GM23338 (cell line): ENCODE data around the gene AK2. TPM values are rescaled to one million over a fixed set of nuclear protein-coding genes. Genes with fewer than 3 reads are reported as not detected.

Source experiments
- ATAC-seq: fragments of 200-7000 bp; cut with Tn5 transposase; 3 replicates; pipeline ENCODE4 v1.9.1; 2020
- DNase-seq: peaks from one replicate; pipeline ENCODE4 v3.0.0-alpha.2; 2015; ENCODE audit warnings: low spot score
- H2AFZ ChIP-seq: fragments of 200-600 bp; sonication (generic); 2 replicates; pipeline ENCODE4 v1.8.0; 2016; ENCODE audit warnings: antibody characterized with exemption, mild to moderate bottlenecking, moderate library complexity
- H3F3A ChIP-seq: fragments of 200-600 bp; sonication (generic); replicated peaks from 2 replicates; pipeline ENCODE4 v1.8.0; 2017; ENCODE audit warnings: antibody characterized with exemption, mixed run types, low read depth
- H3K27ac ChIP-seq: fragments of 200-600 bp; sonication (generic); 2 replicates; pipeline ENCODE4 v1.6.1; 2016; ENCODE audit warnings: low read depth
- H3K27me3 ChIP-seq: fragments of 200-600 bp; sonication (generic); 2 replicates; pipeline ENCODE4 v1.8.0; 2016; ENCODE audit warnings: mild to moderate bottlenecking, mixed run types, moderate library complexity; ENCODE audit not compliant: insufficient read depth
- H3K36me3 ChIP-seq: fragments of 200-600 bp; sonication (generic); 2 replicates; pipeline ENCODE4 v1.8.0; 2016; ENCODE audit warnings: mild to moderate bottlenecking; ENCODE audit not compliant: insufficient read depth
- H3K4me1 ChIP-seq: fragments of 200-600 bp; sonication (generic); 2 replicates; pipeline ENCODE4 v1.8.0; 2016; ENCODE audit warnings: mild to moderate bottlenecking, moderate library complexity; ENCODE audit not compliant: insufficient read depth
- H3K4me2 ChIP-seq: fragments of 200-600 bp; sonication (generic); 2 replicates; pipeline ENCODE4 v1.7.1; 2017; ENCODE audit warnings: mixed run types
- H3K4me3 ChIP-seq: fragments of 200-600 bp; sonication (generic); 2 replicates; pipeline ENCODE4 v1.6.1; 2016; ENCODE audit warnings: mixed run types
- H3K79me2 ChIP-seq: fragments of 200-600 bp; sonication (generic); replicated peaks from 2 replicates; pipeline ENCODE4 v1.8.0; 2017; ENCODE audit warnings: mild to moderate bottlenecking; ENCODE audit not compliant: insufficient read depth
- H3K9me2 ChIP-seq: fragments of 200-600 bp; sonication (generic); 2 replicates; pipeline ENCODE4 v1.8.0; 2017; ENCODE audit not compliant: insufficient read depth
- H4K20me1 ChIP-seq: fragments of 200-600 bp; sonication (generic); replicated peaks from 2 replicates; pipeline ENCODE4 v1.8.0; 2017; ENCODE audit warnings: mild to moderate bottlenecking; ENCODE audit not compliant: insufficient read depth
- H3K27ac Mint-ChIP-seq: 2 replicates; pipeline ENCODE4 v1.8.0; 2020; ENCODE audit warnings: inconsistent platforms, mild to moderate bottlenecking, moderate library complexity, mixed read lengths
- H3K27me3 Mint-ChIP-seq: 3 replicates; pipeline ENCODE4 v1.8.0; 2022; ENCODE audit warnings: low read depth, mild to moderate bottlenecking, moderate library complexity, mixed read lengths, inconsistent platforms; ENCODE audit not compliant: insufficient read depth, poor library complexity
- H3K36me3 Mint-ChIP-seq: 3 replicates; pipeline ENCODE4 v1.8.0; 2021; ENCODE audit warnings: low read depth, mild to moderate bottlenecking, inconsistent platforms, moderate library complexity, mixed read lengths
- H3K4me1 Mint-ChIP-seq: 3 replicates; pipeline ENCODE4 v1.8.0; 2020; ENCODE audit warnings: mild to moderate bottlenecking, inconsistent platforms, mixed read lengths
- H3K4me3 Mint-ChIP-seq: 3 replicates; pipeline ENCODE4 v1.8.0; 2021; ENCODE audit warnings: moderate library complexity, mild to moderate bottlenecking, inconsistent platforms, mixed read lengths
- H3K9me3 Mint-ChIP-seq: 3 replicates; pipeline ENCODE4 v1.8.0; 2020; ENCODE audit warnings: moderate library complexity, mild to moderate bottlenecking, inconsistent platforms, mixed read lengths
- CTCF ChIP-seq, 2 experiments: fragments of 200-600 bp in 1 of 2; sonication (generic) in 1 of 2; conservative IDR thresholded peaks; 2 replicates each; pipeline versions ENCODE4 v1.5.1 to v1.6.1; 2016 to 2017; ENCODE audit warnings: antibody characterized with exemption in 2 of 2, low read depth in 2 of 2, mild to moderate bottlenecking in 2 of 2, moderate library complexity in 1 of 2
- EZH2 ChIP-seq: fragments of 200-600 bp; sonication (generic); IDR thresholded peaks from one replicate; pipeline ENCODE4 v1.8.0; 2017; ENCODE audit warnings: antibody characterized with exemption, mild to moderate bottlenecking, low read depth; ENCODE audit not compliant: unreplicated experiment
- EZH2phosphoT487 ChIP-seq: fragments of 200-600 bp; sonication (generic); IDR thresholded peaks from one replicate; pipeline ENCODE4 v1.8.1; 2018; ENCODE audit warnings: antibody characterized with exemption; ENCODE audit not compliant: unreplicated experiment
- JUNB ChIP-seq: IDR thresholded peaks from one replicate; pipeline ENCODE4 v1.6.1; 2016; ENCODE audit warnings: antibody characterized with exemption; ENCODE audit not compliant: unreplicated experiment
- NANOG ChIP-seq: IDR thresholded peaks from 2 replicates; pipeline ENCODE4 v1.6.1; 2016; ENCODE audit warnings: antibody characterized with exemption, borderline replicate concordance
- REST ChIP-seq: IDR thresholded peaks from one replicate; pipeline ENCODE4 v1.6.1; 2018; ENCODE audit warnings: antibody characterized with exemption; ENCODE audit not compliant: unreplicated experiment
- ZNF114 ChIP-seq: fragments of 250-450 bp; sonication (Bioruptor Pico); IDR thresholded peaks from 2 replicates; pipeline ENCODE4 v1.5.0; 2020; ENCODE audit warnings: mild to moderate bottlenecking, moderate library complexity
- polyA plus RNA-seq: library from polyadenylated mRNA; unstranded; fragments of >200 nt; fragmentation: Nextera tagmentation; extraction: Ambion mirVana; gene quantifications from 2 replicates; pipeline ENCODE4 v1.2.1, GENCODE V29; 2016
- total RNA-seq: library from RNA; depleted of rRNA; stranded (reverse); fragments of >200 nt; shearing (Covaris generic); gene quantifications from 2 replicates; pipeline ENCODE4 v1.2.3, GENCODE V29; 2014
- TF ChIP-seq, protein P1 (sequence below): fragments of 250-450 bp; sonication (Bioruptor Pico); IDR thresholded peaks from 2 replicates; pipeline ENCODE4 v1.5.0; 2020; ENCODE audit warnings: mild to moderate bottlenecking, moderate library complexity

The AK2 gene
- total and polyA plus RNA-seq, 2 experiments from 2014 or later, result 125 to 142 TPM

GRCh38 chr1:33045246-33045645, 8.6 kb upstream of the AK2 start (continued):
- no peak for TF ChIP-seq CTCF (conservative IDR thresholded peaks at IDR 0.05; ENCODE audit: low read depth in 2 of 2)
- no peak for TF ChIP-seq EZH2phosphoT487
- no peak for TF ChIP-seq ZNF114 (CRISPR knock-in tag)
- TF ChIP-seq JUNB, result no peak
- no peak for TF ChIP-seq REST

GRCh38 chr1:33043267-33044092, 6.8 kb upstream of the AK2 start:
- peaks cover 12% of the 10 kb centered on the region; the same call in 2 of the 3 replicates for H3K4me1 Mint-ChIP-seq
- no peak for TF ChIP-seq REST
- TF ChIP-seq NANOG, result no peak
- TF ChIP-seq, protein P1, sequence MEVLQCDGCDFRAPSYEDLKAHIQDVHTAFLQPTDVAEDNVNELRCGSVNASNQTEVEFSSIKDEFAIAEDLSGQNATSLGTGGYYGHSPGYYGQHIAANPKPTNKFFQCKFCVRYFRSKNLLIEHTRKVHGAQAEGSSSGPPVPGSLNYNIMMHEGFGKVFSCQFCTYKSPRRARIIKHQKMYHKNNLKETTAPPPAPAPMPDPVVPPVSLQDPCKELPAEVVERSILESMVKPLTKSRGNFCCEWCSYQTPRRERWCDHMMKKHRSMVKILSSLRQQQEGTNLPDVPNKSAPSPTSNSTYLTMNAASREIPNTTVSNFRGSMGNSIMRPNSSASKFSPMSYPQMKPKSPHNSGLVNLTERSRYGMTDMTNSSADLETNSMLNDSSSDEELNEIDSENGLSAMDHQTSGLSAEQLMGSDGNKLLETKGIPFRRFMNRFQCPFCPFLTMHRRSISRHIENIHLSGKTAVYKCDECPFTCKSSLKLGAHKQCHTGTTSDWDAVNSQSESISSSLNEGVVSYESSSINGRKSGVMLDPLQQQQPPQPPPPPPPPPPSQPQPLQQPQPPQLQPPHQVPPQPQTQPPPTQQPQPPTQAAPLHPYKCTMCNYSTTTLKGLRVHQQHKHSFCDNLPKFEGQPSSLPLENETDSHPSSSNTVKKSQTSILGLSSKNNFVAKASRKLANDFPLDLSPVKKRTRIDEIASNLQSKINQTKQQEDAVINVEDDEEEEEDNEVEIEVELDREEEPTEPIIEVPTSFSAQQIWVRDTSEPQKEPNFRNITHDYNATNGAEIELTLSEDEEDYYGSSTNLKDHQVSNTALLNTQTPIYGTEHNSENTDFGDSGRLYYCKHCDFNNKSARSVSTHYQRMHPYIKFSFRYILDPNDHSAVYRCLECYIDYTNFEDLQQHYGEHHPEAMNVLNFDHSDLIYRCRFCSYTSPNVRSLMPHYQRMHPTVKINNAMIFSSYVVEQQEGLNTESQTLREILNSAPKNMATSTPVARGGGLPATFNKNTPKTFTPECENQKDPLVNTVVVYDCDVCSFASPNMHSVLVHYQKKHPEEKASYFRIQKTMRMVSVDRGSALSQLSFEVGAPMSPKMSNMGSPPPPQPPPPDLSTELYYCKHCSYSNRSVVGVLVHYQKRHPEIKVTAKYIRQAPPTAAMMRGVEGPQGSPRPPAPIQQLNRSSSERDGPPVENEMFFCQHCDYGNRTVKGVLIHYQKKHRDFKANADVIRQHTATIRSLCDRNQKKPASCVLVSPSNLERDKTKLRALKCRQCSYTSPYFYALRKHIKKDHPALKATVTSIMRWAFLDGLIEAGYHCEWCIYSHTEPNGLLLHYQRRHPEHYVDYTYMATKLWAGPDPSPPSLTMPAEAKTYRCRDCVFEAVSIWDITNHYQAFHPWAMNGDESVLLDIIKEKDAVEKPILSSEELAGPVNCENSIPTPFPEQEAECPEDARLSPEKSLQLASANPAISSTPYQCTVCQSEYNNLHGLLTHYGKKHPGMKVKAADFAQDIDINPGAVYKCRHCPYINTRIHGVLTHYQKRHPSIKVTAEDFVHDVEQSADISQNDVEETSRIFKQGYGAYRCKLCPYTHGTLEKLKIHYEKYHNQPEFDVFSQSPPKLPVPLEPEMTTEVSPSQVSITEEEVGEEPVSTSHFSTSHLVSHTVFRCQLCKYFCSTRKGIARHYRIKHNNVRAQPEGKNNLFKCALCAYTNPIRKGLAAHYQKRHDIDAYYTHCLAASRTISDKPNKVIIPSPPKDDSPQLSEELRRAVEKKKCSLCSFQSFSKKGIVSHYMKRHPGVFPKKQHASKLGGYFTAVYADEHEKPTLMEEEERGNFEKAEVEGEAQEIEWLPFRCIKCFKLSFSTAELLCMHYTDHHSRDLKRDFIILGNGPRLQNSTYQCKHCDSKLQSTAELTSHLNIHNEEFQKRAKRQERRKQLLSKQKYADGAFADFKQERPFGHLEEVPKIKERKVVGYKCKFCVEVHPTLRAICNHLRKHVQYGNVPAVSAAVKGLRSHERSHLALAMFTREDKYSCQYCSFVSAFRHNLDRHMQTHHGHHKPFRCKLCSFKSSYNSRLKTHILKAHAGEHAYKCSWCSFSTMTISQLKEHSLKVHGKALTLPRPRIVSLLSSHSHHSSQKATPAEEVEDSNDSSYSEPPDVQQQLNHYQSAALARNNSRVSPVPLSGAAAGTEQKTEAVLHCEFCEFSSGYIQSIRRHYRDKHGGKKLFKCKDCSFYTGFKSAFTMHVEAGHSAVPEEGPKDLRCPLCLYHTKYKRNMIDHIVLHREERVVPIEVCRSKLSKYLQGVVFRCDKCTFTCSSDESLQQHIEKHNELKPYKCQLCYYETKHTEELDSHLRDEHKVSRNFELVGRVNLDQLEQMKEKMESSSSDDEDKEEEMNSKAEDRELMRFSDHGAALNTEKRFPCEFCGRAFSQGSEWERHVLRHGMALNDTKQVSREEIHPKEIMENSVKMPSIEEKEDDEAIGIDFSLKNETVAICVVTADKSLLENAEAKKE (CRISPR knock-in tag), result no peak
- no peak for TF ChIP-seq EZH2
- no peak for TF ChIP-seq JUNB

More at GRCh38 chr1:33043267-33044092, 6.8 kb upstream of the AK2 start:
- Histone ChIP-seq H3K4me2 (no peak overlapping the region), H3F3A (no peaks in the 10 kb centered on the region), H3K9me2 (0 out of 2 replicates have a peak, but pooled peaks cover 5% of the 10 kb centered on the region), H4K20me1 (no peaks in the 10 kb centered on the region), H2AFZ (no peak overlapping the region), H3K27ac (no peak overlapping the region), H3K36me3 (no peaks in the 10 kb centered on the region), H3K79me2 (no peaks in the 10 kb centered on the region), H3K4me1 (peaks cover 3% of the 10 kb centered on the region; the same call in 1 of the 2 replicates), H3K27me3 (no peaks in the 10 kb centered on the region), H3K4me3 (no peak overlapping the region)
- H3K27ac Mint-ChIP-seq, result no peak overlapping the region
- DNase-seq, result no peak
- no peak overlapping the region for H3K4me3 Mint-ChIP-seq
- H3K27me3 Mint-ChIP-seq, result no peaks in the 10 kb centered on the region
- no peak for ATAC-seq
- H3K36me3 Mint-ChIP-seq, result no peaks in the 10 kb centered on the region
- H3K9me3 Mint-ChIP-seq, result no peaks in the 10 kb centered on the region; the same call in 2 of the 3 replicates
